ENCODE measurements around the gene ABCA1. TPM values are rescaled to one million over a fixed set of nuclear protein-coding genes. Genes with fewer than 3 reads are reported as not detected.

Gene ABCA1
- total and polyA plus RNA-seq, 2 of the 4 experiments (the other 2 are of a cell fraction), result 5.8 to 52.2 TPM

GRCh38 chr9:104769655-104770054 lies 158.3 kb downstream of the ABCA1 start:
- Histone ChIP-seq H3K14ac (replicated peaks; ENCODE audit: low read depth, low read length) (no peak overlapping the region), H3K27ac (ENCODE audit: insufficient read depth, low read length) (no peak overlapping the region), H2BK15ac (ENCODE audit: low read depth, low read length) (no peak overlapping the region), H3K23ac (ENCODE audit: low read depth, low read length) (no peak overlapping the region), H3K36me3 (ENCODE audit: control insufficient read depth, insufficient read depth, low read length) (no peaks in the 10 kb centered on the region), H3K9ac (ENCODE audit: low read depth, low read length) (no peak overlapping the region), H3K79me1 (ENCODE audit: low read depth in 1 of 2, low read length in 2 of 2) (no peaks in the 10 kb centered on the region), H4K91ac (ENCODE audit: insufficient read depth, low read depth, low read length) (no peak overlapping the region), H2AFZ (replicated peaks; ENCODE audit: low read length, poor library complexity) (no peak overlapping the region), H2AK5ac (ENCODE audit: low read depth, low read length) (no peak overlapping the region), H3K4ac (ENCODE audit: low read depth, low read length) (no peak overlapping the region), H3K27me3 (ENCODE audit: control insufficient read depth, insufficient read depth, low read length) (no peaks in the 10 kb centered on the region), H2BK20ac (ENCODE audit: low read depth, low read length) (no peak overlapping the region), H3K18ac (ENCODE audit: low read depth, low read length) (no peak overlapping the region), H3K56ac (ENCODE audit: extremely low read depth, insufficient read depth, low read length) (no peak overlapping the region), H2BK120ac (ENCODE audit: low read depth, low read length) (no peak overlapping the region), H3K4me2 (ENCODE audit: low read depth, low read length) (no peak overlapping the region), H4K8ac (ENCODE audit: low read depth in 2 of 2, low read length in 2 of 2) (no peak overlapping the region), H3K4me3 (ENCODE audit: insufficient read depth, low read depth, low read length) (no peak overlapping the region), H4K20me1 (ENCODE audit: insufficient read depth, low read length) (no peaks in the 10 kb centered on the region), H2AK9ac (replicated peaks; ENCODE audit: low read depth, low read length, poor library complexity) (no peak overlapping the region), H3K9me1 (ENCODE audit: insufficient read depth, low read length) (no peaks in the 10 kb centered on the region), H3K9me3 (ENCODE audit: control insufficient read depth, insufficient read depth, low read length) (no peaks in the 10 kb centered on the region), H3K4me1 (ENCODE audit: control insufficient read depth, insufficient read depth, low read length) (no peaks in the 10 kb centered on the region), H4K5ac (ENCODE audit: low read depth, low read length) (no peak overlapping the region), H2BK5ac (ENCODE audit: low read depth, low read length, poor library complexity, severe bottlenecking) (no peak overlapping the region)
- intact Hi-C loops (cut with micrococcal nuclease), result loop anchor here (10.0 kb wide), 1 partner anchor 475 kb away; the partner anchor contains the start of gene SLC44A1
- in situ Hi-C loops (cut with MboI; ENCODE audit: low sequenced_read_pairs), result no loop called here
- no peak for DNase-seq
- dilution Hi-C loops (cut with HindIII; ENCODE audit: low sequenced_read_pairs, unreplicated experiment), result no loop called here
- BruUV-seq (replicated peaks), result no TSS peak
- TF ChIP-seq RFX5 (IDR thresholded peaks at IDR 0.05; ENCODE audit: low read depth, low read length), result no peak
- TF ChIP-seq MAFK (IDR thresholded peaks at IDR 0.05; ENCODE audit: low read depth, low read length), result no peak
- no peak for TF ChIP-seq USF2 (IDR thresholded peaks at IDR 0.05; ENCODE audit: low read depth, low read length)
- TF ChIP-seq POLR2A (IDR thresholded peaks at IDR 0.05; ENCODE audit: low read depth, low read length), result no peak
- no peak for TF ChIP-seq BHLHE40 (IDR thresholded peaks at IDR 0.05; ENCODE audit: low read depth, low read length)
- TF ChIP-seq CTCF (conservative IDR thresholded peaks at IDR 0.05; ENCODE audit: low read depth, low read length), result no peak
- no peak for TF ChIP-seq ELK1 (IDR thresholded peaks at IDR 0.05; ENCODE audit: borderline replicate concordance, low read depth, low read length)
- TF ChIP-seq RAD21 (IDR thresholded peaks at IDR 0.05; ENCODE audit: low read length), result no peak
- TF ChIP-seq CEBPB (IDR thresholded peaks at IDR 0.05; ENCODE audit: low read depth, low read length), result no peak
- no peak for TF ChIP-seq SMC3 (IDR thresholded peaks at IDR 0.05; ENCODE audit: low read depth, low read length)
- TF ChIP-seq FOS (IDR thresholded peaks at IDR 0.05; ENCODE audit: low read depth, low read length), result no peak
- TF ChIP-seq MXI1 (IDR thresholded peaks at IDR 0.05; ENCODE audit: borderline replicate concordance, low read depth, low read length), result no peak
- TF ChIP-seq NFE2L2 (IDR thresholded peaks at IDR 0.05; ENCODE audit: low read depth, low read length), result no peak
- no peak for TF ChIP-seq CHD1 (IDR thresholded peaks at IDR 0.05; ENCODE audit: low read depth, low read length)
- no peak for TF ChIP-seq RCOR1 (IDR thresholded peaks at IDR 0.05; ENCODE audit: insufficient replicate concordance, low read length)
- TF ChIP-seq MAZ (IDR thresholded peaks at IDR 0.05; ENCODE audit: borderline replicate concordance, low read depth, low read length), result no peak
- ChIA-PET CTCF (no interaction called here), POLR2A (ENCODE audit: unreplicated experiment) (no interaction called here)
- no peak for ATAC-seq (ENCODE audit: low read depth)
- no CpG with 5 or more reads among the region's 2 CpGs for WGBS, 2 experiments (ENCODE audit: extremely low coverage in 2 of 2, insufficient read length in 1 of 2)
